HTERT RPE-1 (cell line): ENCODE data around the gene UBXN10.

Source experiments
- in situ Hi-C: fragments of 300-500 bp; cut with MboI; formaldehyde crosslinking; loops from 4 replicates; pipeline ENCODE4 v1.14.3; 2020; ENCODE audit warnings: low sequenced_read_pairs

The UBXN10 gene, protein sequence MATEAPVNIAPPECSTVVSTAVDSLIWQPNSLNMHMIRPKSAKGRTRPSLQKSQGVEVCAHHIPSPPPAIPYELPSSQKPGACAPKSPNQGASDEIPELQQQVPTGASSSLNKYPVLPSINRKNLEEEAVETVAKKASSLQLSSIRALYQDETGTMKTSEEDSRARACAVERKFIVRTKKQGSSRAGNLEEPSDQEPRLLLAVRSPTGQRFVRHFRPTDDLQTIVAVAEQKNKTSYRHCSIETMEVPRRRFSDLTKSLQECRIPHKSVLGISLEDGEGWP

GRCh38 chr1:20185834-20186782, at the start of gene UBXN10, which contains the start of gene PLA2G2C:
Gene UBXN10 (plus strand): TSS chr1:20186096. CDS start chr1:20190562, 4,466 bp downstream.
Gene PLA2G2C (minus strand): TSS chr1:20186518. CDS start chr1:20177363, 9,155 bp downstream.
- in situ Hi-C loops = no loop called here

DNA sequence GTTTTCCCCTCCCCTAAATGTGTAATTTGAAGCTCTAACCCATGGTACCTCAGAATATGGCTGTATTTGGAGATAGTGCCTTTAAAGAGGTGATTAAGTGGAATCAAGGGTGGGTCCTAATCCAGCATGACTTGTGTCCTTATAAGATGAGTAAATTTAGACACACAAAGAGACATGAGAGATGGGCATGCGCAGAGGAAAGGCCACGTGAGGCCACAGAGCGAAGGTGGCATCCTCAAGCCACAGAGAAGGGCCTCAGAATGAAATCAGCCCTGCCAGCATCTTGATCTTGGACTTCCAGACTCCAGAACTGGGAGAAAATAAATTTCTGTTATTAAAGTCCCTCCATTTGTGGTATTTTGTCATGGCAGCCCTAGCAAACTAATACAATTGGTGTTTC, 49.6 kb upstream of the UBXN10 start:
- in situ Hi-C loops = no loop called here

DNA sequence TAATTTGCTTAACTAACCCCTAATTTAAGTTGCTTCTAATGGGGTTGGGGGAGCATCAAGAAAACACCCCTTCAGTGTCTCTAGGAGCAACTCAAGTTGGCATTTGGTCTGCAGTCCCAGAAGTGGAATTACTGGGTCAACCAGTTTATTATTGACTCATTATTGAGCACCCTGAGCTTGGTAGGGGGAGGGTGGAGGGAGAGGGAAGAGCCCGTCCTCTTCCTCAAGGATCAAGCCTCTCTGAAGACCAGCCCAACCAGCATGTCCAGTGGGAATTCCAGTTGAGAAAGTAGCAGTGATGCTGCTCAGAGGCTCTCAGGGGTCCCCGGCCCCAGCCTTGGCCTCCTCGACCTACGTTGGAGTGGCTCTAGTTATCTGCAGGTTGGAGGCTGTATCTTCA, 48.8 kb upstream of the UBXN10 start:
- in situ Hi-C loops = no loop called here

DNA sequence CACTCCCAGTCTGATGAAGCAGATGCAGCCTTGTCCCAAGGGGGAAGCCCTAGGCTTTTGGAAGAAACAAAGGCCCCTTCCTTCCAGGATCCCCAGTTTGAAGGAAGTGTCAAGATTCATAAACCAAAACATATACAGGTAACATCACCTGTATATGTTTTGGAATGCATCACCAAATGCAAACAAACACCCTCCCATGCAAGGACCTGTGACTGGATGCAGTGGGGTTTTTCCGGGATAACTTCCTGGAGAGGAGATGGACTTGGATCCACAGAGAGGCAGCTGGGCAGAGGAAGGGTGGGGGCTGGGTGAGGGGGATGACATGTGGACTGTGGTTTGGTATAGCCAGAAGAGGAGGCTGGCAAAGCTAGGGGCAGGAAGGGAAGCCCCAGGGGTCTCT, 48.3 kb upstream of the UBXN10 start:
- in situ Hi-C loops = no loop called here

DNA sequence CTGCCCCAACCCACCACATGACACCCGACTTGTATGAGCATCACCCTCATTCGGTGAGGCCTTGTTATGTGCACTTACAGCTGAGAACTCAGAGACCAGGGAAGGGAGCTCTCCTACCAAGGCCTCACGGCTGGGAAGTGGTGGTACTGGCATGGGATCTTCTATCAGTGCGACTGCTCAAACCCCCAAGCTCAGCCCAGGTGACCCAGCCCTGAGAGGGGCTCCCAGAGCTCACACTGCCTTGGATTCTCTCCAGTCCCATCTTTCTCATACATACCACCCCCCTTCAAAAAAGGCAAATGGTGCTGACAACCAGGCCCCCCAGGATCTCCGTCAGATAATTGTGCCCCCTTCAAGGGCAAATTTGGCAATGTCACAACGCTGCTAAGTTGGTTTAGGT, 47.5 kb upstream of the UBXN10 start:
- in situ Hi-C loops = no loop called here

GRCh38 chr1:20138961-20139550, 46.8 kb upstream of the UBXN10 start, which contains the start of gene PLA2G2F:
Gene PLA2G2F (plus strand): TSS chr1:20139323. CDS start chr1:20139428, 105 bp downstream.
- in situ Hi-C loops = no loop called here

DNA sequence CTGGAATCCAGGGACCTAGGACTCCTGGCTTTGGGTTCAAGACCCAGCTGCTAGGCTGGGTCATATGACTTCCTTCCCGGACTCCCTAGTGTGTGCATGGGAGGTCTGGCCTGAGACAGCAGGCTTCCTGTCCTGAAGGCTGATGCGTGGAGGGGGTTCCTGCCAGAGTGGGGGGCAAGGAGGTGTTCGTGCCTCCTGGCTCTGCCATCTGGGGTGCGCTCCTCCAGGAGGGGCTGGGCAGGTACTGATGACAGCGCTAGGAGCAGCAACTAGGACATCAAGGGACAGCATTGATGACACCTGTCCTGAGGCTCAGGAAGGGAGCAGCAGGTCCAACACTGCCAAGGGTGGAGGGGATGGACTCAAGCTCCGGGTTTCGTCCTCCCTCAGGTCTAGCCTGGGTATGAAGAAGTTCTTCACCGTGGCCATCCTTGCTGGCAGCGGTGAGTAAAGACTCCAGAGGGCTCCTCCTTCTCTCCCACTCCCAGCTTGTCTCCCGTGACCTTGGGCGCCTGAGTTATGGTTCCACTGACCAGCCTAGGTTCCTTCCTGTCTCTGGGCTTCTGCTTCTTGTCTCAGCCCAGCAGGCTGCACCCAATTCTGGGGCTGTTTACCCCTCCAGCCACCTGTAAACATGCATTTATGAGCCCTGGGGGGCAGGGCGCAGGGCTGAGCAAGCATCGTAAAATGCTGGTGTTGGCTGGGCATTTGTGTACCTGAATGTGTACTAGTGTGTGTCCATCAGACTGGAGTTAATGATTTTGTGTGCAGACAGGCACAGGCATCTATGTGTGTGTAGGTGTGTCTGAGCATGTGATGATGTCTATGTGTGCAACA, 45.9 kb upstream of the UBXN10 start:
- in situ Hi-C loops = no loop called here

- in situ Hi-C loops = no loop called here
These were observed 44.9 kb upstream of the UBXN10 start for GRCh38 chr1:20141001-20141400.

DNA sequence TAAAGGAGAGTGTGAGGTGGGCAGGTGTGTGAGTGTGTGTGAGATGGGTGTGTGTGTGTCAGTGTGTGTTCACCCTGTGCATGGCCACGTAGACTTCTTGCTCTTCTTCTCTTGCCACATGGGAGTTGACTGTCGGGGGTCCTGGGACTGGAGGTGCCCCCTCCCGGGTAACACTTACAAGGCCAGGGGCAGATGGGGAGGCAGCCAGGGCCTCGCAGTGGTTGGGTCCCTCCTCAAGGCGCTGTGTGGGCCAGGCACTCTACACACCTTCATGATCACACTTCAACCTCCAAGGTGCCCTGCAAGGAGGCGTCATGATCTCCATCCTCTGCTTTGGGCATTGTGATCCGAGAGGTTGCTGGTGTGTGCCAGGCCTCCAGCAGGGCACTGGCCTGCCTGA, 44.4 kb upstream of the UBXN10 start:
- in situ Hi-C loops = no loop called here

GRCh38 chr1:20142001-20142710, 43.7 kb upstream of the UBXN10 start:
- in situ Hi-C loops = no loop called here

DNA sequence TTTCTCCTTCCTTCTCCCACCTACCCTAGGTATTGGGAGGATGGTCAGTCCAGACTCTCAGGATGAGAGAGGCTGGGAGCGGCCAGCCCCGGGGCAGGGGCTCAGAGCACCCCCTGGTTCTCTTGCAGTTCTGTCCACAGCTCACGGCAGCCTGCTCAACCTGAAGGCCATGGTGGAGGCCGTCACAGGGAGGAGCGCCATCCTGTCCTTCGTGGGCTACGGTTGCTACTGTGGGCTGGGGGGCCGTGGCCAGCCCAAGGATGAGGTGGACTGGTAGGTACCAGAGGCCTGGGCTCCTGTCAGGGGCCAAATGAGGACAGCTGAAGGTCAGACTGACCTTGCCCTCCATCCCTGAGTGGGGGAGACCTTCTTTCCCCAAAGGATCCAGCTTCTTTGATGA, 42.6 kb upstream of the UBXN10 start:
- in situ Hi-C loops = no loop called here

GRCh38 chr1:20143734-20144565, 41.9 kb upstream of the UBXN10 start:
- in situ Hi-C loops = no loop called here

- in situ Hi-C loops = no loop called here
These were observed 37.9 kb upstream of the UBXN10 start for GRCh38 chr1:20147846-20148570.

- in situ Hi-C loops = no loop called here
These were observed 37.1 kb upstream of the UBXN10 start for GRCh38 chr1:20148571-20149500.

- in situ Hi-C loops = no loop called here
These were observed 36.1 kb upstream of the UBXN10 start for GRCh38 chr1:20149601-20150325.

DNA sequence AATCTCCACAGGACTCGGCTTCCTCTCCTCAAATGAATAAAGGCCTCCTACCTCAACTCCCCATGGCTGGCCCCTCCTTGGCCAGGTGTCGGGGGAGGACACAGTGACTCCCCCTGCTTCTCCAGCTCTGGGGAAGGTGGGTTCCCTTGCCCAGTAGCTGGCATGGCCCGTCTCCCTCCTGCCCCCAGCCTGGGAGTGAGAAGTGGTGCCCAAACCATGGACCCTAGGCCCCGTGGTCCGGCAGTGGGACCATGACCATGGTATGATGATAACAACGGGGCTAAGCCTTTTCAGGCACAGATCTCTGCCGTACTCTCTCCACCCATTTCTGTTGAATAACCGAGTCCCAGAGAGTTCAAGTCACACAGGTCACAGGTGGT, 35.6 kb upstream of the UBXN10 start:
- in situ Hi-C loops = no loop called here

GRCh38 chr1:20150969-20151368, 34.9 kb upstream of the UBXN10 start:
- in situ Hi-C loops = no loop called here
